Measurements from ENCODE around the gene GOLGA6L26. TPM values are rescaled to one million over a fixed set of nuclear protein-coding genes. Genes with fewer than 3 reads are reported as not detected.
A peak's percentile ranks its signal among the peaks of the same experiment; 100 is the strongest.
"Not testable (repeated sequence)": the region's sequence is repeated elsewhere in the genome, so short reads cannot be mapped to it uniquely, and the experiment has no call there.

GOLGA6L26 gene
- total and polyA plus RNA-seq, 2 of the 8 experiments (the other 6 are each of a cell fraction or from before 2014, with no cell fraction given): not detected

DNA sequence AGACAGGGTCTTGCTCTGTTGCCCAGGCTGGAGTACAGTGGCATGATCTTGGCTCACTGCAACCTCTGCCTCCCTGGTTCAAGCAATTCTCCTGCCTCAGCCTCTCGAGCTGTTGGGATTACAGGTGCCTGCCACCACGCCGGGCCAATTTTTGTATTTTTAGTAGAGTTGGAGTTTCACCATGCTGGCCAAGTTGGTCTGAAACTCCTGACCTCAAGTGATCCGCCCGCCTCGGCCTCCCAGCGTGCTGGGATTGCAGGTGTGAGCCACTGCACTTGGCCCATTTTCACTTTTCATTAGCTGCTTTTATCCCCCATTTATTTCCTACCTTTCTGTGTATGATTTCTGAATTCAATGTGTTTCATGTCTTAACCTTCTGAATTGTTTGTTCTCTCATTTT lies 28.1 kb downstream of the GOLGA6L26 start:
- H4K91ac ChIP-seq (replicated peaks; ENCODE audit: insufficient read length, low read length); H4K20me1 ChIP-seq (replicated peaks in 1 of 2; ENCODE audit: control insufficient read depth in 1 of 2, insufficient read depth in 2 of 2, low read length in 2 of 2); FAIRE-seq; H3K56ac ChIP-seq (replicated peaks; ENCODE audit: insufficient read length, low read depth, low read length); H3K4me2 ChIP-seq (ENCODE audit: insufficient read depth in 1 of 2, low read depth in 2 of 2, low read length in 2 of 2); H2AFZ ChIP-seq (ENCODE audit: low read length); H3K14ac ChIP-seq (ENCODE audit: insufficient read length); H2BK15ac ChIP-seq (ENCODE audit: low read length); POLR2A ChIA-PET (ENCODE audit: partially characterized antibody); H3K79me1 ChIP-seq (ENCODE audit: low read depth, low read length); H3K27ac ChIP-seq (ENCODE audit: low read depth, low read length); H2BK12ac ChIP-seq (ENCODE audit: low read depth, low read length); H3K36me3 ChIP-seq (ENCODE audit: control insufficient read depth in 2 of 4, insufficient read depth in 4 of 4, low read length in 3 of 4); H4K8ac ChIP-seq (ENCODE audit: extremely low read depth, insufficient read depth, low read length); H3K23me2 ChIP-seq (ENCODE audit: low read depth, low read length); CTCF ChIA-PET (ENCODE audit: partially characterized antibody); H2BK120ac ChIP-seq (replicated peaks; ENCODE audit: low read depth, low read length); H3K4ac ChIP-seq (replicated peaks; ENCODE audit: insufficient read length, low read depth, low read length); H3K4me1 ChIP-seq (replicated peaks in 1 of 4; ENCODE audit: control insufficient read depth in 3 of 4, insufficient read depth in 4 of 4, low read length in 3 of 4); H3K23ac ChIP-seq (ENCODE audit: insufficient read length); H3K9ac ChIP-seq (replicated peaks in 1 of 4; ENCODE audit: extremely low read depth in 1 of 4, low read depth in 3 of 4, low read length in 3 of 4); H2BK5ac ChIP-seq (ENCODE audit: low read depth, low read length); H2BK20ac ChIP-seq (ENCODE audit: low read length); H3K4me3 ChIP-seq (ENCODE audit: extremely low read depth in 1 of 4, insufficient read depth in 2 of 4, low read depth in 3 of 4, low read length in 4 of 4); H3K79me2 ChIP-seq (ENCODE audit: control insufficient read depth in 1 of 2, insufficient read depth in 2 of 2, low read length in 2 of 2); H2AK5ac ChIP-seq (ENCODE audit: low read depth, low read length); H3K18ac ChIP-seq (ENCODE audit: extremely low read depth, low read length); DNase-seq (ENCODE audit: low read depth in 1 of 2, low spot score in 2 of 2); H4K5ac ChIP-seq (ENCODE audit: insufficient read length, low read depth, low read length); H3K27me3 ChIP-seq (replicated peaks in 1 of 4; ENCODE audit: control insufficient read depth in 3 of 4, extremely low read depth in 1 of 4, insufficient read depth in 3 of 4, low read length in 3 of 4): not testable (repeated sequence)
- H3K9me3 ChIP-seq (ENCODE audit: insufficient read depth in 2 of 2, low read depth in 1 of 2, low read length in 1 of 2): peaks cover 0 to 12% of the 10 kb centered on the region in 2 experiments; a peak in 2 of 4 replicates
- WGBS, 2 experiments (ENCODE audit: extremely low coverage in 1 of 2, insufficient coverage in 1 of 2, insufficient read length in 1 of 2, insufficient replicate concordance in 2 of 2, low coverage in 1 of 2, low lambda C conversion rate in 2 of 2, missing lambda C conversion rate in 1 of 2): 90% methylated on average over 7 of the region's 7 CpGs; no CpG with 5 or more reads in 1 of the 2 experiments

DNA sequence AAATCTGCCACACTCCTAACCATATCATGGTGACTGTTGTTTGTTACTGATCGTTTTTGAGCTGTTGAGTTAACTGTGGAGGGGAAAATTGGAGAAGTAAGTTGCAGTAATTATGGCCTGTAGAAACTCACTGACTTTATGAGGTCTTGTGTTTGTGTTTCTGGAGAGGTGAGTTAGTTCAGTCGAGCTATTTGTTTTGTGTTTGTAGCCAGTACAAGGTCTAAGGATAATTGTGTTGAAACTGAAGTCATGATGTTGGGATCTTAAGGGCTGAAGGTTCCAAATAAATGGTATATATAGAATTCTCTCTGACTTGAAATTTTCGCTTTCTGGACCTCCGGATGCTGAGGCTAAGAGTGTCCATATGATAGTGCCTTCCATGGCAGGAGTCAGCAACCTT lies 29.2 kb downstream of the GOLGA6L26 start:
- not testable (repeated sequence) for H2BK120ac ChIP-seq (replicated peaks; ENCODE audit: low read depth, low read length); H2BK15ac ChIP-seq (ENCODE audit: low read length)

More for the DNA sequence above, 29.2 kb downstream of the GOLGA6L26 start:
- FAIRE-seq; H3K27ac ChIP-seq (ENCODE audit: low read depth, low read length); H3K79me2 ChIP-seq (ENCODE audit: control insufficient read depth in 1 of 2, insufficient read depth in 2 of 2, low read length in 2 of 2); H2AFZ ChIP-seq (ENCODE audit: low read length); H3K4ac ChIP-seq (replicated peaks; ENCODE audit: insufficient read length, low read depth, low read length); H2BK5ac ChIP-seq (ENCODE audit: low read depth, low read length); H3K79me1 ChIP-seq (ENCODE audit: low read depth, low read length); DNase-seq (ENCODE audit: low read depth in 1 of 2, low spot score in 2 of 2); H2BK20ac ChIP-seq (ENCODE audit: low read length); H3K23ac ChIP-seq (ENCODE audit: insufficient read length); H4K20me1 ChIP-seq (replicated peaks in 1 of 2; ENCODE audit: control insufficient read depth in 1 of 2, insufficient read depth in 2 of 2, low read length in 2 of 2); CTCF ChIA-PET (ENCODE audit: partially characterized antibody); H3K9ac ChIP-seq (replicated peaks in 1 of 4; ENCODE audit: extremely low read depth in 1 of 4, low read depth in 3 of 4, low read length in 3 of 4); H3K36me3 ChIP-seq (ENCODE audit: control insufficient read depth in 2 of 4, insufficient read depth in 4 of 4, low read length in 3 of 4); H3K18ac ChIP-seq (ENCODE audit: extremely low read depth, low read length); H2AK5ac ChIP-seq (ENCODE audit: low read depth, low read length); H2BK12ac ChIP-seq (ENCODE audit: low read depth, low read length); H4K5ac ChIP-seq (ENCODE audit: insufficient read length, low read depth, low read length); H3K23me2 ChIP-seq (ENCODE audit: low read depth, low read length); H3K9me3 ChIP-seq (ENCODE audit: insufficient read depth in 2 of 2, low read depth in 1 of 2, low read length in 1 of 2); H3K14ac ChIP-seq (ENCODE audit: insufficient read length); POLR2A ChIA-PET (ENCODE audit: partially characterized antibody); H3K56ac ChIP-seq (replicated peaks; ENCODE audit: insufficient read length, low read depth, low read length); H4K91ac ChIP-seq (replicated peaks; ENCODE audit: insufficient read length, low read length); H4K8ac ChIP-seq (ENCODE audit: extremely low read depth, insufficient read depth, low read length); H3K4me1 ChIP-seq (replicated peaks in 1 of 4; ENCODE audit: control insufficient read depth in 3 of 4, insufficient read depth in 4 of 4, low read length in 3 of 4); H3K27me3 ChIP-seq (replicated peaks in 1 of 4; ENCODE audit: control insufficient read depth in 3 of 4, extremely low read depth in 1 of 4, insufficient read depth in 3 of 4, low read length in 3 of 4): not testable (repeated sequence)
- 78% methylated on average over 4 of the region's 4 CpGs; no CpG with 5 or more reads in 1 of the 2 experiments for whole genome bisulfite sequencing, 2 experiments (ENCODE audit: extremely low coverage in 1 of 2, insufficient coverage in 1 of 2, insufficient read length in 1 of 2, insufficient replicate concordance in 2 of 2, low coverage in 1 of 2, low lambda C conversion rate in 2 of 2, missing lambda C conversion rate in 1 of 2)
- Histone ChIP-seq H3K4me3 (ENCODE audit: extremely low read depth in 1 of 4, insufficient read depth in 2 of 4, low read depth in 3 of 4, low read length in 4 of 4) (peak overlapping the region in 1 of 4 experiments; percentile 50; a peak in 2 of 8 replicates), H3K4me2 (ENCODE audit: insufficient read depth in 1 of 2, low read depth in 2 of 2, low read length in 2 of 2) (peak overlapping the region; percentile 42 to 50; a peak in 3 of 4 replicates)
